Activated CD8-positive, alpha-beta T cell treated with anti-CD3 and anti-CD28 coated beads for 36 hours (primary cell): ENCODE results near the gene COL19A1. TPM values are rescaled to one million over a fixed set of nuclear protein-coding genes. Genes with fewer than 3 reads are reported as not detected.

Experiments
- ATAC-seq: fragments of 200-7000 bp; cut with Tn5 transposase; one replicate; pipeline ENCODE4 v1.10.0; 2021; ENCODE audit warnings: mild to moderate bottlenecking, moderate library complexity
- CTCF ChIA-PET: fragments of 350-600 bp; sonication (Branson Sonifier 250); formaldehyde crosslinking; loops from one replicate; lab custom pipeline; 2021; ENCODE audit warnings: antibody characterized with exemption; lab: Charles Lee
- POLR2A ChIA-PET: fragments of 350-600 bp; sonication (Branson Sonifier 250); formaldehyde crosslinking; loops from one replicate; lab custom pipeline; 2021; ENCODE audit warnings: antibody characterized with exemption; lab: Charles Lee
- DNase-seq: peaks from one replicate; pipeline ENCODE4 v3.0.0-alpha.2; 2020
- H3K27ac Mint-ChIP-seq: one replicate; pipeline ENCODE4 v1.8.0; 2021; ENCODE audit warnings: mild to moderate bottlenecking, mixed read lengths
- H3K27me3 Mint-ChIP-seq: one replicate; pipeline ENCODE4 v1.8.0; 2021; ENCODE audit warnings: mixed read lengths
- H3K36me3 Mint-ChIP-seq: one replicate; pipeline ENCODE4 v1.8.0; 2021; ENCODE audit warnings: low read depth, mixed read lengths
- H3K4me1 Mint-ChIP-seq: one replicate; pipeline ENCODE4 v1.8.0; 2021; ENCODE audit warnings: low read depth, mixed read lengths
- H3K4me3 Mint-ChIP-seq: one replicate; pipeline ENCODE4 v1.8.0; 2021; ENCODE audit warnings: mild to moderate bottlenecking, moderate library complexity, mixed read lengths
- H3K9me3 Mint-ChIP-seq: one replicate; pipeline ENCODE4 v1.8.0; 2021; ENCODE audit warnings: mixed read lengths
- intact Hi-C: fragments of 100-400 bp; cut with micrococcal nuclease; formaldehyde crosslinking; loops from one replicate; pipeline ENCODE4 v1.10.0; 2022
- total RNA-seq, 2 experiments: library from RNA; stranded (reverse); gene quantifications; one replicate each; pipeline ENCODE4 v1.2.3, GENCODE V29; 2021
- TF ChIP-seq, protein P1 (sequence below): fragments of 200-600 bp; IDR thresholded peaks from one replicate; pipeline ENCODE4 v1.8.0; 2022; ENCODE audit warnings: antibody characterized with exemption, mild to moderate bottlenecking

The COL19A1 gene
- total RNA-seq, 2 experiments from 2014 or later: 0.14 TPM; not detected in 1

DNA sequence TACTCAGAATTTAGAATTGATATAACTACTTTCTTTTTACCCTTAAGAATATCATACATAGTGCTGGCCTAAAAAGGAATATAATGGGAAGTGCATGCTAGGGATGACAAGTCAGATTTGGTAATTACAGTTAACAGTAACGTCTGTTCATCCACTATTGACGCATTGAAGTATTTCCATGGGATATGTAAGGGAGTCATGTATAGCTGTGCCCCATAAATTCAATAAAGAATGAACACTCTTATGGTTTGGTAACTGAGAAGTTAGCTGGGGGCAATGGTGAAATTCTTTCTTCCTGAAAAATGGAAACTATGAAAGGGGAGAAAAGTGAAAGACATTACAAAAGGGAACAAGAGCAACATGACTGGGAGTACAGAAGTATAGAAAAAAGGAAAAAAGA lies 2.6 kb upstream of the COL19A1 start:
- DNase-seq: no peak
- Mint-ChIP-seq H3K4me3 (no peak overlapping the region), H3K27me3 (peaks cover 16% of the 10 kb centered on the region), H3K27ac (no peak overlapping the region), H3K4me1 (peaks cover 17% of the 10 kb centered on the region), H3K9me3 (peaks cover 2% of the 10 kb centered on the region), H3K36me3 (no peaks in the 10 kb centered on the region)
- intact Hi-C loops: no loop called here
- TF ChIP-seq, protein P1, sequence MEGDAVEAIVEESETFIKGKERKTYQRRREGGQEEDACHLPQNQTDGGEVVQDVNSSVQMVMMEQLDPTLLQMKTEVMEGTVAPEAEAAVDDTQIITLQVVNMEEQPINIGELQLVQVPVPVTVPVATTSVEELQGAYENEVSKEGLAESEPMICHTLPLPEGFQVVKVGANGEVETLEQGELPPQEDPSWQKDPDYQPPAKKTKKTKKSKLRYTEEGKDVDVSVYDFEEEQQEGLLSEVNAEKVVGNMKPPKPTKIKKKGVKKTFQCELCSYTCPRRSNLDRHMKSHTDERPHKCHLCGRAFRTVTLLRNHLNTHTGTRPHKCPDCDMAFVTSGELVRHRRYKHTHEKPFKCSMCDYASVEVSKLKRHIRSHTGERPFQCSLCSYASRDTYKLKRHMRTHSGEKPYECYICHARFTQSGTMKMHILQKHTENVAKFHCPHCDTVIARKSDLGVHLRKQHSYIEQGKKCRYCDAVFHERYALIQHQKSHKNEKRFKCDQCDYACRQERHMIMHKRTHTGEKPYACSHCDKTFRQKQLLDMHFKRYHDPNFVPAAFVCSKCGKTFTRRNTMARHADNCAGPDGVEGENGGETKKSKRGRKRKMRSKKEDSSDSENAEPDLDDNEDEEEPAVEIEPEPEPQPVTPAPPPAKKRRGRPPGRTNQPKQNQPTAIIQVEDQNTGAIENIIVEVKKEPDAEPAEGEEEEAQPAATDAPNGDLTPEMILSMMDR: no peak
- POLR2A ChIA-PET: no interaction called here
- ATAC-seq: no peak
- CTCF ChIA-PET: no interaction called here

GRCh38 chr6:69865126-69865525 lies 1.2 kb upstream of the COL19A1 start:
- Mint-ChIP-seq H3K27ac (no peak overlapping the region), H3K4me3 (no peak overlapping the region), H3K9me3 (no peaks in the 10 kb centered on the region), H3K36me3 (no peaks in the 10 kb centered on the region), H3K27me3 (peaks cover 16% of the 10 kb centered on the region), H3K4me1 (peaks cover 17% of the 10 kb centered on the region)
- intact Hi-C loops: no loop called here
- CTCF ChIA-PET: interaction anchor here (1.2 to 1.6 kb wide), 3 partner anchors 12 to 53 kb away, joined by 3 to 4 read pairs (median 3); no protein-coding TSS in a partner anchor
- POLR2A ChIA-PET: no interaction called here
- no peak for DNase-seq
- no peak for ATAC-seq
- TF ChIP-seq, protein P1: no peak

DNA sequence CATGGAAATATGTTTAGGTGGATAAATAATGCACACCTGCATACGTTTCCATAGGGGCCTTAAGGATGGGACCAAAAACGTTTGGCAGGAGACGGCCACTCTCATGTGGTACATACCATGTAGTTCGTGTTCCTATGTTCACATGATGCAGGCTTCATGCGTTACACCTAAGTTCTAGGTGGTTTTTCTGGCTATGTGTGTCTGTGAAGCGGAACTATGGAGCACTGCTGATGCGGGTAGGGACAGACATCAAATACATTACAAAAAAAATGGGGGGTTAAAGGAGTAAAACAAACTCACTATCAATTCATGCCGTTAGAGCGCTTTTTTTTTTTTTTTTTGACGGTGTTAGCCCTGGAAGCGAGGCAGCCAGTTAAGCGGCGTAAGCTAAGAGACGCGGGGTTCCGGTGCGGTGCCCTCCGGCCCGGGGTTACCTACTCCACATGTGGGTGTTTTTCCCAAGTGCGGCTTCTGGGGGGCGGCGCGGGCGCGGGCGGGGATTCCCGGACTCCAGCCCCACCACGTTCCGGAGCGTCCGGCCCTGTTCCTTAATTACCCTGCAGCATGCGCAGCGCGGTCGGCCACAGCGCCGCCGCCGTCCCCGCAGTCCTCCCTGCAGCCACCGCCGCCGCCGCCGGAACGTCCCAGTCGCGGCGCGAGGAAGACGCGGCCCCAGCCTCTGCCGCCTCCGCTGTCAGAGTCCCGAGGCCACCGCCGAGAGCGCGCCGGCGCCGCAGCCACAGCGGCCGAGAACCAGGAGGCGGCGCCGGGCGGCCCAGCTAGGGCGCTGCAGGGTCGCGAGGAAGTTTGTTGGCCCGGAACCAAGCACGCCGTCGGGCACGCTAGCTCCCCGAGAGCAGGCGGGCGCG lies 648 bp downstream of the COL19A1 start:
- Mint-ChIP-seq H3K36me3 (no peaks in the 10 kb centered on the region), H3K4me3 (peak overlapping the region; percentile 74), H3K27ac (peak overlapping the region; percentile 63), H3K27me3 (peaks cover 21% of the 10 kb centered on the region), H3K9me3 (no peaks in the 10 kb centered on the region), H3K4me1 (peaks cover 17% of the 10 kb centered on the region)
- CTCF ChIA-PET: interaction anchor here (0.7 to 1.7 kb wide), 7 partner anchors 8 to 138 kb away, joined by 3 to 7 read pairs (median 4); partner anchors contain the start of gene LMBRD1
- POLR2A ChIA-PET: interaction anchor here (1.2 kb wide), 1 partner anchor 70 kb away, joined by 3 read pairs; the partner anchor contains the start of gene LMBRD1
- TF ChIP-seq, protein P1: no peak
- peak; percentile 68 for DNase-seq
- intact Hi-C loops: no loop called here
- peak; percentile 87 for ATAC-seq

- H3K9me3 Mint-ChIP-seq: no peaks in the 10 kb centered on the region
- POLR2A ChIA-PET: interaction anchor here (1.2 kb wide), 1 partner anchor 70 kb away, joined by 3 read pairs; the partner anchor contains the start of gene LMBRD1
- intact Hi-C loops: no loop called here
- DNase-seq (no peak), ATAC-seq (no peak)
- peak overlapping the region; percentile 74 for H3K4me3 Mint-ChIP-seq
- peak overlapping the region; percentile 7 for H3K27ac Mint-ChIP-seq
- H3K4me1 Mint-ChIP-seq: peaks cover 17% of the 10 kb centered on the region
- TF ChIP-seq, protein P1: no peak
- CTCF ChIA-PET: interaction anchor here (0.7 to 1.7 kb wide), 5 partner anchors 8 to 138 kb away, joined by 4 to 7 read pairs (median 4); partner anchors contain the start of gene LMBRD1
- peaks cover 21% of the 10 kb centered on the region for H3K27me3 Mint-ChIP-seq
- no peaks in the 10 kb centered on the region for H3K36me3 Mint-ChIP-seq
Observed at GRCh38 chr6:69867639-69867976, 1.3 kb downstream of the COL19A1 start.
